ENCODE measurements around the gene MIGA1. TPM values are rescaled to one million over a fixed set of nuclear protein-coding genes. Genes with fewer than 3 reads are reported as not detected.

MIGA1 gene
- total RNA-seq, 1 donor from 2014 or later: 8.6 TPM

GRCh38 chr1:77874804-77875445, 95.5 kb downstream of the MIGA1 start:
- H3K4me3 Mint-ChIP-seq: no peak overlapping the region
- H3K4me1 Mint-ChIP-seq (ENCODE audit: low read depth): no peaks in the 10 kb centered on the region
- no peaks in the 10 kb centered on the region for H3K27me3 Mint-ChIP-seq (ENCODE audit: insufficient read depth)
- H3K9me3 Mint-ChIP-seq: no peaks in the 10 kb centered on the region
- H3K27ac Mint-ChIP-seq: no peak overlapping the region
- no peak for DNase-seq (ENCODE audit: low spot score)
- peaks cover 5% of the 10 kb centered on the region for H3K36me3 Mint-ChIP-seq (ENCODE audit: low read depth)
- intact Hi-C loops (cut with micrococcal nuclease): no loop called here

- Mint-ChIP-seq H3K27ac (no peak overlapping the region), H3K4me1 (ENCODE audit: low read depth) (no peaks in the 10 kb centered on the region), H3K27me3 (ENCODE audit: insufficient read depth) (no peaks in the 10 kb centered on the region), H3K36me3 (ENCODE audit: low read depth) (peaks cover 5% of the 10 kb centered on the region), H3K4me3 (no peak overlapping the region), H3K9me3 (no peaks in the 10 kb centered on the region)
- intact Hi-C loops (cut with micrococcal nuclease): no loop called here
- DNase-seq (ENCODE audit: low spot score): no peak
These were observed 97.4 kb downstream of the MIGA1 start for GRCh38 chr1:77876884-77877283.

GRCh38 chr1:77881061-77881460, 101.6 kb downstream of the MIGA1 start:
- no peaks in the 10 kb centered on the region for H3K27me3 Mint-ChIP-seq (ENCODE audit: insufficient read depth)
- H3K4me1 Mint-ChIP-seq (ENCODE audit: low read depth): no peaks in the 10 kb centered on the region
- no peaks in the 10 kb centered on the region for H3K9me3 Mint-ChIP-seq
- H3K36me3 Mint-ChIP-seq (ENCODE audit: low read depth): peaks cover 3% of the 10 kb centered on the region
- intact Hi-C loops (cut with micrococcal nuclease): no loop called here
- no peak overlapping the region for H3K4me3 Mint-ChIP-seq
- no peak for DNase-seq (ENCODE audit: low spot score)
- H3K27ac Mint-ChIP-seq: no peak overlapping the region

GRCh38 chr1:77882411-77882810, 103.0 kb downstream of the MIGA1 start:
- Mint-ChIP-seq H3K9me3 (no peaks in the 10 kb centered on the region), H3K27me3 (ENCODE audit: insufficient read depth) (peaks cover 7% of the 10 kb centered on the region)

GRCh38 chr1:77888081-77888780, 108.8 kb downstream of the MIGA1 start, which contains the start of gene NEXN:
Gene NEXN, plus strand, starts transcription at chr1:77888624. Its CDS starts 27,483 bp downstream, at chr1:77916107.
- intact Hi-C loops (cut with micrococcal nuclease): no loop called here
- no peak for DNase-seq (ENCODE audit: low spot score)
- H3K27me3 Mint-ChIP-seq (ENCODE audit: insufficient read depth): peaks cover 28% of the 10 kb centered on the region

More at GRCh38 chr1:77882411-77882810, 103.0 kb downstream of the MIGA1 start:
- Mint-ChIP-seq H3K36me3 (ENCODE audit: low read depth) (peaks cover 1% of the 10 kb centered on the region), H3K27ac (no peak overlapping the region), H3K4me3 (no peak overlapping the region), H3K4me1 (ENCODE audit: low read depth) (no peaks in the 10 kb centered on the region)
- intact Hi-C loops (cut with micrococcal nuclease): no loop called here
- DNase-seq (ENCODE audit: low spot score): no peak

GRCh38 chr1:77888781-77889642, 109.6 kb downstream of the MIGA1 start:
- no peaks in the 10 kb centered on the region for H3K9me3 Mint-ChIP-seq

More at GRCh38 chr1:77888081-77888780, 108.8 kb downstream of the MIGA1 start, which contains the start of gene NEXN:
- H3K9me3 Mint-ChIP-seq: no peaks in the 10 kb centered on the region
- peak within 1 kb of the TSS; percentile 55 for H3K4me3 Mint-ChIP-seq
- no peak within 1 kb of the TSS for H3K27ac Mint-ChIP-seq
- H3K36me3 Mint-ChIP-seq (ENCODE audit: low read depth): peaks cover 2% of the 10 kb centered on the region
- H3K4me1 Mint-ChIP-seq (ENCODE audit: low read depth): peaks cover 5% of the 10 kb centered on the region

GRCh38 chr1:77889671-77890070, 110.2 kb downstream of the MIGA1 start:
- H3K4me3 Mint-ChIP-seq: no peak overlapping the region
- H3K36me3 Mint-ChIP-seq (ENCODE audit: low read depth): peaks cover 2% of the 10 kb centered on the region
- intact Hi-C loops (cut with micrococcal nuclease): no loop called here

More at GRCh38 chr1:77888781-77889642, 109.6 kb downstream of the MIGA1 start:
- intact Hi-C loops (cut with micrococcal nuclease): no loop called here
- DNase-seq (ENCODE audit: low spot score): peak; percentile 0
- Mint-ChIP-seq H3K4me3 (peak overlapping the region; percentile 55), H3K4me1 (ENCODE audit: low read depth) (peaks cover 5% of the 10 kb centered on the region), H3K36me3 (ENCODE audit: low read depth) (peaks cover 2% of the 10 kb centered on the region), H3K27me3 (ENCODE audit: insufficient read depth) (peaks cover 28% of the 10 kb centered on the region), H3K27ac (no peak overlapping the region)

GRCh38 chr1:77891200-77891599, 111.8 kb downstream of the MIGA1 start:
- Mint-ChIP-seq H3K27ac (no peak overlapping the region), H3K27me3 (ENCODE audit: insufficient read depth) (peaks cover 28% of the 10 kb centered on the region), H3K9me3 (no peaks in the 10 kb centered on the region), H3K36me3 (ENCODE audit: low read depth) (peaks cover 2% of the 10 kb centered on the region), H3K4me1 (ENCODE audit: low read depth) (peaks cover 5% of the 10 kb centered on the region), H3K4me3 (no peak overlapping the region)
- intact Hi-C loops (cut with micrococcal nuclease): no loop called here
- DNase-seq (ENCODE audit: low spot score): no peak

More at GRCh38 chr1:77889671-77890070, 110.2 kb downstream of the MIGA1 start:
- Mint-ChIP-seq H3K9me3 (no peaks in the 10 kb centered on the region), H3K27me3 (ENCODE audit: insufficient read depth) (peaks cover 28% of the 10 kb centered on the region), H3K27ac (no peak overlapping the region), H3K4me1 (ENCODE audit: low read depth) (peaks cover 5% of the 10 kb centered on the region)
- no peak for DNase-seq (ENCODE audit: low spot score)

GRCh38 chr1:77899647-77900320, 120.3 kb downstream of the MIGA1 start:
- intact Hi-C loops (cut with micrococcal nuclease): no loop called here
- peaks cover 8% of the 10 kb centered on the region for H3K27me3 Mint-ChIP-seq (ENCODE audit: insufficient read depth)
- no peak overlapping the region for H3K4me3 Mint-ChIP-seq
- DNase-seq (ENCODE audit: low spot score): no peak
- H3K27ac Mint-ChIP-seq: no peak overlapping the region
- no peaks in the 10 kb centered on the region for H3K9me3 Mint-ChIP-seq
- no peaks in the 10 kb centered on the region for H3K36me3 Mint-ChIP-seq (ENCODE audit: low read depth)
- no peaks in the 10 kb centered on the region for H3K4me1 Mint-ChIP-seq (ENCODE audit: low read depth)

GRCh38 chr1:77900687-77901293, 121.3 kb downstream of the MIGA1 start:
- Mint-ChIP-seq H3K27ac (no peak overlapping the region), H3K36me3 (ENCODE audit: low read depth) (no peaks in the 10 kb centered on the region), H3K9me3 (no peaks in the 10 kb centered on the region), H3K4me1 (ENCODE audit: low read depth) (no peaks in the 10 kb centered on the region), H3K27me3 (ENCODE audit: insufficient read depth) (peaks cover 8% of the 10 kb centered on the region), H3K4me3 (no peak overlapping the region)
- intact Hi-C loops (cut with micrococcal nuclease): no loop called here
- no peak for DNase-seq (ENCODE audit: low spot score)

- H3K27me3 Mint-ChIP-seq (ENCODE audit: insufficient read depth): peaks cover 11% of the 10 kb centered on the region
- no peaks in the 10 kb centered on the region for H3K4me1 Mint-ChIP-seq (ENCODE audit: low read depth)
- H3K27ac Mint-ChIP-seq: no peak overlapping the region
- no peak for DNase-seq (ENCODE audit: low spot score)
- intact Hi-C loops (cut with micrococcal nuclease): no loop called here
- no peaks in the 10 kb centered on the region for H3K9me3 Mint-ChIP-seq
- H3K36me3 Mint-ChIP-seq (ENCODE audit: low read depth): no peaks in the 10 kb centered on the region
- H3K4me3 Mint-ChIP-seq: no peak overlapping the region
These were observed 126.2 kb downstream of the MIGA1 start for GRCh38 chr1:77905603-77906002.

- intact Hi-C loops (cut with micrococcal nuclease): no loop called here
- no peaks in the 10 kb centered on the region for H3K4me1 Mint-ChIP-seq (ENCODE audit: low read depth)
- no peak overlapping the region for H3K4me3 Mint-ChIP-seq
- no peak overlapping the region for H3K27ac Mint-ChIP-seq
- no peaks in the 10 kb centered on the region for H3K36me3 Mint-ChIP-seq (ENCODE audit: low read depth)
- no peak for DNase-seq (ENCODE audit: low spot score)
- H3K27me3 Mint-ChIP-seq (ENCODE audit: insufficient read depth): peaks cover 9% of the 10 kb centered on the region
- H3K9me3 Mint-ChIP-seq: no peaks in the 10 kb centered on the region
These were observed 126.6 kb downstream of the MIGA1 start for GRCh38 chr1:77906019-77906545.
